NB4 (cell line): ENCODE measurements around the gene PSENEN.

Experiments
- CTCF ChIP-seq: IDR thresholded peaks from one replicate; pipeline ENCODE4 v1.5.1; 2012; ENCODE audit warnings: low read depth, low read length
- POLR2A ChIP-seq: IDR thresholded peaks from 2 replicates; pipeline ENCODE4 v1.6.1; 2011; ENCODE audit warnings: mild to moderate bottlenecking; ENCODE audit not compliant: insufficient read length; ENCODE audit errors: extremely low read depth

GRCh38 chr19:35719402-35720162 is 25.9 kb upstream of the PSENEN start:
- no peak for TF ChIP-seq CTCF
- no peak for TF ChIP-seq POLR2A
